Subcutaneous abdominal adipose tissue (tissue), 5 donors: Measurements from ENCODE around the gene INPP5K.

Experiments
- H3K27ac ChIP-seq: one replicate; pipeline ENCODE4 v1.7.0; 2013; ENCODE audit warnings: low read depth, mild to moderate bottlenecking, inconsistent platforms, low read length, moderate library complexity
- H3K27me3 ChIP-seq, 5 donors: one replicate each; pipeline ENCODE4 v1.7.0; 2013; ENCODE audit warnings: low read length in 5 of 5, inconsistent platforms in 1 of 5; ENCODE audit not compliant: control insufficient read depth in 5 of 5, insufficient read depth in 4 of 5
- H3K36me3 ChIP-seq, 5 donors: one replicate each; pipeline ENCODE4 v1.7.0; 2013; ENCODE audit warnings: low read length in 5 of 5; ENCODE audit not compliant: control insufficient read depth in 5 of 5, insufficient read depth in 5 of 5
- H3K4me1 ChIP-seq, 5 donors: one replicate each; pipeline ENCODE4 v1.7.0; 2013; ENCODE audit warnings: low read length in 5 of 5, mild to moderate bottlenecking in 3 of 5, moderate library complexity in 1 of 5; ENCODE audit not compliant: control insufficient read depth in 5 of 5, insufficient read depth in 5 of 5
- H3K4me3 ChIP-seq, 5 donors: one replicate each; pipeline ENCODE4 v1.7.0; 2013; ENCODE audit warnings: low read length in 5 of 5, low read depth in 1 of 5
- H3K9ac ChIP-seq, 5 donors: one replicate each; pipeline ENCODE4 v1.7.0; 2013; ENCODE audit warnings: low read length in 5 of 5, mild to moderate bottlenecking in 4 of 5, moderate library complexity in 3 of 5
- H3K9me3 ChIP-seq, 5 donors: one replicate each; pipeline ENCODE4 v1.7.0; 2013; ENCODE audit warnings: low read length in 5 of 5; ENCODE audit not compliant: control insufficient read depth in 5 of 5
- donor health status: healthy.
- donor health status: healthy.
- donor health status: healthy.
- donor health status: healthy.
- donor health status: healthy.

INPP5K gene

DNA sequence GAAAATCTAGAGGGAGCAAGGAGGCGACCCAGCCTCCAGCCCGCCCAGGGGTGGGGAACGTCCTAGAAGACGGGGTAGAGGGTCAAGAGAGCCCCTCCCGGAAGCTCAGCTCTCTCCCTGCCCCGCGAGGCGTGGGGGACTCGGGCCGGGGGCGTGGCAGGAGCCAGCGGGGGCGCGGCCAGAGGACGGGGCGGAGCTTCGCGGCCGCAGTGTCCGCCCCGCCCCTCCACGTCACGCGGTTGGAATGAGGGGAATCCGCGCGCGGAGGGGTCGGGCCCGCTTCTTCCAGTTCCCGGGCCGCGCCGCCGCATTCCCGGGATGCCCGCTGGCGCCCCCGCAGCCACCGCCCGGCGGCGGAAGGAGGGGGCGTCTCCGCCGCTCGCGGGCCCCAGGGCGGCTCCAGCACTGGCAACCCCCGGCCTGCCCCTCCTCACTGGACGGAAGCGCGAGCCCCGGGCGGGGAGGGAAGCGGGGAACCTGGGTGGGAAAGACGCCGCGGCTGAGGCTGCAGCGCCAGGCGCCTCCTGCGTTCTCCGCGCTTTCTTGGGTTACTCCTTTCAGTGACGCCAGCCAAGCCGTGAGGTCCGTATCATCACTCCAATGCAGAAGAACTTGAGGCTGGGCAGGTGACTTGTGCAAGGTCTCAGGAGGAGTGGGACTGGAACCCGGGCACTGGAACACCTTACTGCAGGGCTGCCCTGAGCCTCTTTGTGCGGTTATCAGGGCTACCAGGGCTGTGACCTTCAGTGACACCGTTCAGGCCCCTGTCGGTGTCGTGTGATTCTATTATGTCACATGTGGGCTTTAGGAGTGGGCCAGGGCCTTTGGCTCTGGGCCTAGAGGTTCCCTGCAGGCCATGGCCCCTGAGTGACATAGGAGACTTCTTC lies 28.2 kb downstream of the INPP5K start:
- no peaks in the 10 kb centered on the region for H3K9me3 ChIP-seq
- H3K9ac ChIP-seq, result peak overlapping the region; percentile 73 to 81 (median 77)
- peaks cover 5 to 83% (median 67%) of the 10 kb centered on the region in 5 donors for H3K4me1 ChIP-seq
- peak overlapping the region; percentile 98 for H3K27ac ChIP-seq
- peaks cover 0 to 10% (median 4%) of the 10 kb centered on the region in 5 donors for H3K36me3 ChIP-seq
- peak overlapping the region; percentile 57 to 86 (median 71) for H3K4me3 ChIP-seq
- H3K27me3 ChIP-seq, result no peaks in the 10 kb centered on the region

DNA sequence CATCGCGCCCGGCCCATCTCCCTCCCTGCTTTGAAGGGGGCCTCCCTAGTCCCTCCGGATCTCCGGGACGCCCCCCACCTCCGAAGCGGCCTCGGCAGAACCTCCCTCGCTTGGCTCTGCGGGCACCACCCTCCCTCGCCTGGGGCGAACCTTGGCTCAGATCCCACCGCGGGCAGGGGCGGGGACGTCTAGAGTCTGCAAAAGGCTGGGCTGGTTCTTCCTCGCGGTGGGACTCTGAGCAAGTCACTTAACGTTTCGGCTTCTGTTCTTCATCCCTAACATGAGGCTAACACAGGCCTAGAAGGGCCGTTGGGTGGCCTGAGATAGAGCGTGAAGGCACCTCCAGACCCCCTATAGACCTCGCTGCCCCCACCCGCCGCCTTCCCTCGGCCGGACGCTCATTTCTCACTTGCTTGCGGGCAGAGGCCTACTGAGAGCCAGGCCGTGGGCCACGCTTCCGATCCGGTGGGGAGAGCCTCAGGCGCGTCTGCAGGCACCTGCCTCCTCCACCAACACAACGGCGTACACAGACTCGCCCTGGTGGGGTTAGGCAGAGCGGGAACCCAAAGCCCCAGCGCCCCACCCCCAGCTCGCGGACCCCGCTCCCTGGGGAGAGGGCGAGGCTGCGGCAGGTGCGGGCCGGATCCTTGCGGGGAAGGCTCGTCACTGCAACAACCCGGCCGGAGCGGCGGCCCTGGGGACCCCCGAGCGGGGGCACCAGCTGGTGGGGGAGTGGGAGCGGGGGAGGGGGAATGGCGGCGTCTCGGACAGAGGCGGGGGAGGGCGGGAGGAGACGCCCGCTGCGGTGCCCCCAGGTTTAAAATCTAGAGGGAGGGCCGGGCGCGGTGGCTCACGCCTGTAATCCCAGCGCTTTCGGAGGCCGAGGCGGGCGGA lies 29.4 kb downstream of the INPP5K start:
- peaks cover 0 to 19% (median 13%) of the 10 kb centered on the region in 5 donors for H3K36me3 ChIP-seq
- H3K9me3 ChIP-seq, result no peaks in the 10 kb centered on the region
- peak overlapping the region in 4 of 5 donors; percentile 69 to 81 (median 76) for H3K9ac ChIP-seq
- H3K27ac ChIP-seq, result peak overlapping the region; percentile 98
- peaks cover 5 to 81% (median 62%) of the 10 kb centered on the region in 5 donors for H3K4me1 ChIP-seq
- H3K27me3 ChIP-seq, result no peaks in the 10 kb centered on the region
- peak overlapping the region; percentile 57 to 73 (median 66) for H3K4me3 ChIP-seq

DNA sequence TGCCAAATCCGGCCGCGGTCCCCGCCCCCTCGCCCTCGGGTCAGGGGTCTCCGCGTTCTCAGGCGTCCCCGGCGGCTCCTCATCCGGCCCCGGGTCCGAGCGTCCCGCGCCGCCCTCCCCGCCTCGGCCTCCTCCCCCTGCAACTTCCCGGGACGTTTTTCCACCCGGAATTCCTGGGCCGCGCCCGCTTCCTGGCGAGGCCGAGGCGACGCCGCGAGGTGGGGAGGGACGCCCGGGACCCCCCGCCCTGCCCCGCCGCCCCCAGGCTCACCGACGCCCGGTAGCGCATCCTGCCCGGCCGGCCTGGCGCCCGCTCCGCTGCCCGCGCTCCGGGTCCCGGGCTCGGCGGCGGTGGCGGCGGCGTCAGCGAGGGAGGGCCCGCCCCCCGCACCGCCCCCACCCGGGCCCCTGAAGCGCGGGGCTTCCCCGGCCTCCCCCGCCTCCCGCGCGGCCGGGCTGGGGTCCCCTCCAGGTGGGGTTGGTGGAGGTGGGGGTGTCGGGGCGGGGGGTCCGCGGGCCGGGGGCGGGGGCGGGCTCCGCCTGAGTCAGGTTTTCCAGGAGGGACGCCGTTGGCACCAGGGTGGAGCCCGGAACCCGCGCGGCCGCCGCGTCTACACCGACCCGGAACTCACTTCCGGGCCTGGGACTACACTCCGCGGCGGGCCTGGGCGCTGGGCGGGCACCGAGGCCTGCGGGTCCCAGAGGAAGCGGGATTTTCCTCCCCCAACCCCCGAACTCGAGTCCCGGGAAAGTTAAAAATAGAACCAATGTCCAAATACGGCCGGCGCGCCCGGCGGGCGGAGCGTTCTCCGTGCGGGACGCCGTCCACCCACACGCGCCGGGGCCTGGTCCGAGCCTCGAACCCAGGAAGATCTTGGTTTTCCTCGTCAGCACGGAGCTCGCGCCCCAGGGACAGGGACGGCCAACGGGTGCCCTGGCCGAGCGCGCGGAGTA lies 30.7 kb downstream of the INPP5K start:
- Histone ChIP-seq H3K27ac (peak overlapping the region; percentile 98), H3K36me3 (peaks cover 0 to 32% (median 25%) of the 10 kb centered on the region in 5 donors), H3K4me1 (peaks cover 5 to 78% (median 60%) of the 10 kb centered on the region in 5 donors), H3K27me3 (no peaks in the 10 kb centered on the region), H3K9me3 (no peaks in the 10 kb centered on the region), H3K9ac (peak overlapping the region; percentile 8 to 82 (median 73)), H3K4me3 (peak overlapping the region in 4 of 5 donors; percentile 52 to 73 (median 64))

DNA sequence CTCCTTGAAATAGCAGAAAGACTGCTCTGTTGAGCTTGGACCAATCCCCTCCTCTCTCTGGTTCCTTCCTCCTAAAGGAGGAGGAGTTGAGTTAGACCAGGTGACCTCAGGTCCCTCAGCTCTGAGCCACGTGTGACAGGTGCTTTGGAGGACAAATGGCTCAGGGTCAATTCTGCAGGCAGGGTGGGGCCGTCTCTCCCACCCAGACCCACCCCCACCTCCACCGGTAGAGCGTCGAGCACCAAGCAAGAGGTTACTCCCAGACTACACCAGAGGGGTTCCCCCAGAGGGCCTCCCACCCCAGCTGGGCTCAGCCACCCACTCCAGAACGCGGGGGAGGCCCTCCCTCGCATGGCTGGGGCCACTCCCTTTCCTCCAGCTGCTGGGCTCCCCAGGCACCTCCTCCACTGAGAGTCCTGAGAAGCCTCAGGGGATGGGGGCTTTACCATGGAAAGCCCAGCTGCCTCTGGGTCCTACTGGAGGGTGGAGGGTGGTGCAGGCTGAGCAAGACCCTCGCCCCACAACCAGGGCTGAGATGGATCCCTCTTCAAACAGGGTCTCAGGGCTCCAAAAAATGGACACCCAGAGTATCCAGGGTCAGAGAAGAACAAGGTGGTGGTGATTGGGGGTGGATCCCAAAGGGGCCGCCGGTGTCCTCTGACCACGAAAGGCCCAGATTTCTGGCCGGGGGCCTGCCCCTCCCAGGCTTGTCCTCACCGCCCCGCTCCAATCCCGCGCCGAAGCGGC lies 31.6 kb downstream of the INPP5K start:
- Histone ChIP-seq H3K4me3 (peak overlapping the region; percentile 52 to 72 (median 67)), H3K27me3 (no peaks in the 10 kb centered on the region), H3K9ac (peak overlapping the region in 4 of 5 donors; percentile 65 to 82 (median 76)), H3K27ac (peak overlapping the region; percentile 93), H3K9me3 (no peaks in the 10 kb centered on the region), H3K36me3 (peaks cover 0 to 37% (median 30%) of the 10 kb centered on the region in 5 donors), H3K4me1 (peaks cover 5 to 73% (median 53%) of the 10 kb centered on the region in 5 donors)

DNA sequence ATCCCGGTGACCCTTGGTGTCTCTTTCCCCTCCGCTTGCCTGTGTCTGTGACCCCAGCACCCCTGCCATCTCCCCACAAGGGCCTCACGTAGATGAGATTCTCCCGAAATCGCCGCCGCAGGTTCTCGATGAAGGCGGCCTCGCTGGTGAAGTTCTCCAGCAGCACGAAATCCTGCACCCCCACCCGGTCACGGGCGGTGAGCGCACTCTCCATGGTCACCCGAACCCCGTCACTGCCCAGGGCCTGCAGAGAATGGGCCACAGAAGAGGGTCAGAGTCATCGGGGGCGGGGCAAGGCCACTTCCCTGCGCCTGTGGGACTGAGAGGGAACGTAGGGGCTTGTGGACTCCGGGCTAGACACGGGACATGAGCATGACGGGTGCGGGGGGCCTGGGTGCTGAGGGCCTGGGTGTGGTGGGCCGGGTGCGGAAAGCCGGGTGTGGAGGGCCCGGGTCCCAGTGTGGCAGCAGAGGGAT lies 32.3 kb downstream of the INPP5K start:
- Histone ChIP-seq H3K4me1 (peaks cover 5 to 68% (median 46%) of the 10 kb centered on the region in 5 donors), H3K4me3 (peak overlapping the region in 1 of 5 donors; percentile 28), H3K36me3 (peaks cover 0 to 43% (median 35%) of the 10 kb centered on the region in 5 donors), H3K27me3 (no peaks in the 10 kb centered on the region), H3K27ac (peak overlapping the region; percentile 93), H3K9me3 (no peaks in the 10 kb centered on the region), H3K9ac (peak overlapping the region in 1 of 5 donors; percentile 59)

DNA sequence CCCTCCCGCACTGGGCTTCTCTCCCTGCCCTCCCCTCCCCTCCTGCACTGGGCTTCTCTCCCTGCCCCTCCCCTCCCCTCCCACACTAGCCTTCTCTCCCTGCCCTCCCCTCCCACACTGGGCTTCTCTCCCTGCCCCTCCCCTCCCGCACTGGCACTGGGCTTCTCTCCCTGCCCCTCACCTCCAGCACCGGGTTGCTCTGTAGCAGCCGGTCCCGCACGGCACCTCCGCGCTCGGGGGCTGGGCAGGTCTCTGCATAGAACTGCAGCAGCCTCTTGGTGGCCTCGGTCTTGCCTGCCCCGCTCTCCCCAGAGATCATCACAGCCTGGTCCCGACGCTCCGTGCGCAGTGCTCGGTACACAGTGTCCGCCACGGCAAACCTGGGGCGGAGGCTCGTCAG lies 33.7 kb downstream of the INPP5K start:
- H3K9ac ChIP-seq, result no peak overlapping the region
- no peaks in the 10 kb centered on the region for H3K9me3 ChIP-seq
- peaks cover 0 to 57% (median 48%) of the 10 kb centered on the region in 5 donors for H3K36me3 ChIP-seq
- no peaks in the 10 kb centered on the region for H3K27me3 ChIP-seq
- peak overlapping the region; percentile 72 for H3K27ac ChIP-seq
- no peak overlapping the region for H3K4me3 ChIP-seq
- peaks cover 0 to 69% (median 38%) of the 10 kb centered on the region in 5 donors for H3K4me1 ChIP-seq

DNA sequence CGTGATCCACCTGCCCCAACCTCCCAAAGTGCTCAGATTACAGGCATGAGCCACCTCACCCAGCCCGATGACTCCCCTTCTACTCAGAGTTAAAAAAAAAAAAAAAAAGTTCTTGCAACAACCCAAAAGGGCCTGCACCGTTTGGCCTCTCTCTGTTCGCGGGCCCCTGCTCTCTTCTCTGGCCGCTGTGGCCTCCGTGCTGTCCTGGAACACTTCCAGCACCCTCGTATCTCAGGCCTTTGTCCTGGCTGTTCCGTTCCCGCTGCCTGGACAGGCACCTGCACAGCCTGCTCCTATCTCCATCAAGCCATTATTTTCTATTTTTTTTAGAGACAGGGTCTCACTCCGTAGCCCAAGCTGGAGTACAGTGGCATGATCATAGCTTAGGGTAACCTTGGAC lies 34.7 kb downstream of the INPP5K start:
- H3K9ac ChIP-seq, result no peak overlapping the region
- H3K36me3 ChIP-seq, result peaks cover 0 to 67% (median 54%) of the 10 kb centered on the region in 5 donors
- peak overlapping the region; percentile 72 for H3K27ac ChIP-seq
- H3K9me3 ChIP-seq, result no peaks in the 10 kb centered on the region
- H3K4me3 ChIP-seq, result no peak overlapping the region
- H3K27me3 ChIP-seq, result no peaks in the 10 kb centered on the region
- H3K4me1 ChIP-seq, result peaks cover 0 to 71% (median 37%) of the 10 kb centered on the region in 5 donors

DNA sequence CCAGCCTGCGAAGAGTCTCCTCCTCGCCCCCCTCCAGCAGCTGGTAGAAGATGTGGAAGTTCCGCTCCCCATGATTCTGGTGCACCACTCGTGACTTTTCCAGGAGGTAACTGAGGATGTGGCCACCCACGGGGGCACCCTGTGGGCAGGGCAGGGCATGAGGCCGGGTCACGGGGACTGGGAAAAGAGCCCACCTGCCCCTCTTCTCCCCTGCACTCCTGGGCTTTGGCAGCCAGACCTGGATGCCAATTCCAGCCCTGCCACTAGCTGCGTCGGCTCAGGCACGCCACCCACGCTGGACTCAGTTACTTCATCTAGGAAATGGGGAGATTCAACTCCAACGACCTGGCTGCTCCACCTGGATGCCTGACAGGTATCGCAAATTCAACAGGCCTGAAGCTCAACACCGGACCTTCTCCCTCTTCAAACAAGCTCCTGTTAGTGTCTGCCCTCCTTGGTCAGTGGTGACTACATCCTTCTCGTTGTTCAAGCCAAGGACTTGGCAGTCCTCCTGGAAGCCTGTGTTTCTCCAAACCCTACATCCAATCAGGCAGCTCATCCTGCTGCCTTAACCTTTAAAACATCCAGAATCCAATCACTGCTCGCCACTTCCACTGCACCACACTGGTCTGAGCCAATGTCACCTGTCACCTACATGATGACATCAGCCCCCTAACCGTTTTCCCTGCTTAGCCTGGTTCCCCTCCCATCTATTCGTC lies 35.5 kb downstream of the INPP5K start:
- Histone ChIP-seq H3K9ac (no peak overlapping the region), H3K4me1 (peaks cover 0 to 73% (median 44%) of the 10 kb centered on the region in 5 donors), H3K36me3 (peaks cover 0 to 73% (median 58%) of the 10 kb centered on the region in 5 donors), H3K27ac (peak overlapping the region; percentile 72), H3K27me3 (no peaks in the 10 kb centered on the region), H3K4me3 (no peak overlapping the region), H3K9me3 (no peaks in the 10 kb centered on the region)
